Measurements from ENCODE around the gene SCAPER.
"Not testable (repeated sequence)": the region's sequence is repeated elsewhere in the genome, so short reads cannot be mapped to it uniquely, and the experiment has no call there.

Gene SCAPER

DNA sequence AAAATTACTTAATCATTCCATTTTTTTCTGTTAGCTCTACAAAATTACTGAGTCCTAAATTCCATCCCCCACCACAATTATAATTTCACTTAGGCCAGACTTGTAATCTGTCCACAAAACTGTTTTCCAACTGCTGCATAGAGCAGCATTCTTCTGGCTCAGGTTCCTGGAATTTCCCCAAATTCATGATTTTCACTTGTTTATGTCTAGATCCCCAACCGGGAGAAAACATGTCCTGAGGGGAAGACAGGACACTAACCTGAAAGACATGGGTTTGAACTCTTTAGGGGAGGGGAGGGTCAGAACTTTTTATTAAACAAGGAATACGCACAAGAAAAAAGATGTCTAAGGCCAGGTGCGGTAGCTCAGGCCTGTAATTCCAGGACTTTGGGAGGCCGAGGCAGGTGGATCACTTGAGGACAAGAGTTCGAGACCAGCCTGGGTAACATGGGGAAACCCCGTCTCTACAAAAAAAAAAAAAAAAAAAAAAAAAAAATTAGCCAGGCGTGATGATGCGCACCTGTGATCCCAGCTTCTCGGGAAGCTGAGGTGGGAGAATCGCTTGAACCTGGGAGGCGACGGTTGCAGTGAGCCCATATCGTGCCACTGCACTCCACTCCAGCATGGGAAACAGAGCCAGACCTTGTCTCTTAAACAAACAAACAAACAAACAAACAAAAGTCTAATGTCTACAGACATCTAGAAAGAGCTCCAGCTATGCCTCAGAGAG, 595.4 kb downstream of the SCAPER start:
- DNase-seq: no peak

GRCh38 chr15:76303909-76304308, 601.2 kb downstream of the SCAPER start:
- no peak for DNase-seq

- DNase-seq: no peak
Observed at GRCh38 chr15:76299786-76300185, 605.4 kb downstream of the SCAPER start.

GRCh38 chr15:76298986-76299385, 606.2 kb downstream of the SCAPER start:
- no peak for DNase-seq

GRCh38 chr15:76297951-76298350, 607.2 kb downstream of the SCAPER start:
- DNase-seq: not testable (repeated sequence)
